Measurements from ENCODE around the gene PDGFRB.

PDGFRB gene

DNA sequence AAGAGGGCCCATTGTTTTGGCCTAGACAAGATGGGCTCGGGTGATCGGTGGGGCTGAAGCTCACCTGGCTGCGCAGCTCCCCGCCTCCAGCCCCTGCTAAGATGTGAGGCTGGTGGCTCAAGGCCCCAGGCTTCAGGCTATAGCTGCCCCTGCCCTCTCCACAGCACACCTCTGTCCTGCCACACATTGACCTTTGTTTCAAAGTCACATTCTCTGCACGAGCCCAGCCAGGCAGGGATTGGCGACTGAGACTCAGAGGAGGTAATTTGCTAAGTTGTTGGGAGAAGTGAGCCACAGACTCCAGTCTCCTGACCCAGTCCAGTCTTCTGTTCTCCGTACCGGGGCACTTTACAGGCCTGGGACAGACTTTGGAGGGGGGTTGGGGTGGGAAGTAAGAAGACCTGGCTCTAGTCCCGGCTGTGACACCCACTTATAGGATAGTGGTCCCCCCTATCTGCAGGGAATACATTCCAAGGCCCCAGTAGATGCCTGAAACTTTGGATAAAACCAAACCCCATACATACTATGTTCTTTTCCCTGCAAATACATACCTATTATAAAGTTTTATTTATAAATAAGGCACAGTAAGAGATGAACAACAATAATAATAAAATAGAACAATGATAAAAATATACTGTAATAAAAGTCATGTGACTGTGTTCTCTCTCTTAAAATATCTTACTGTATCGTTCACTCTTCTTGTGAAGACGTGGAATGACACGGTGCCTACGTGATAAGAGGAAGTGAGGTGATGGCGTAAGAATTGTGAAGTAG, 13.3 kb downstream of the PDGFRB start:
- Histone ChIP-seq H3K4me3 (ENCODE audit: low read depth, low read length) (no peak overlapping the region), H3K36me3 (replicated peaks) (peaks cover 12% of the 10 kb centered on the region), H3K27ac (peak overlapping the region; percentile 94), H3K27me3 (replicated peaks) (no peaks in the 10 kb centered on the region)
- TF ChIP-seq, protein P1, sequence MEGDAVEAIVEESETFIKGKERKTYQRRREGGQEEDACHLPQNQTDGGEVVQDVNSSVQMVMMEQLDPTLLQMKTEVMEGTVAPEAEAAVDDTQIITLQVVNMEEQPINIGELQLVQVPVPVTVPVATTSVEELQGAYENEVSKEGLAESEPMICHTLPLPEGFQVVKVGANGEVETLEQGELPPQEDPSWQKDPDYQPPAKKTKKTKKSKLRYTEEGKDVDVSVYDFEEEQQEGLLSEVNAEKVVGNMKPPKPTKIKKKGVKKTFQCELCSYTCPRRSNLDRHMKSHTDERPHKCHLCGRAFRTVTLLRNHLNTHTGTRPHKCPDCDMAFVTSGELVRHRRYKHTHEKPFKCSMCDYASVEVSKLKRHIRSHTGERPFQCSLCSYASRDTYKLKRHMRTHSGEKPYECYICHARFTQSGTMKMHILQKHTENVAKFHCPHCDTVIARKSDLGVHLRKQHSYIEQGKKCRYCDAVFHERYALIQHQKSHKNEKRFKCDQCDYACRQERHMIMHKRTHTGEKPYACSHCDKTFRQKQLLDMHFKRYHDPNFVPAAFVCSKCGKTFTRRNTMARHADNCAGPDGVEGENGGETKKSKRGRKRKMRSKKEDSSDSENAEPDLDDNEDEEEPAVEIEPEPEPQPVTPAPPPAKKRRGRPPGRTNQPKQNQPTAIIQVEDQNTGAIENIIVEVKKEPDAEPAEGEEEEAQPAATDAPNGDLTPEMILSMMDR (IDR thresholded peaks at IDR 0.05; ENCODE audit: low read depth, low read length, missing control alignments), result no peak
- no peak for DNase-seq
- in situ Hi-C loops (cut with HindIII; ENCODE audit: low pct_ligation_motif_present, low sequenced_read_pairs), result no loop called here

- Histone ChIP-seq H3K4me3 (ENCODE audit: low read depth, low read length) (no peak overlapping the region), H3K36me3 (replicated peaks) (peaks cover 16% of the 10 kb centered on the region), H3K27me3 (replicated peaks) (no peaks in the 10 kb centered on the region), H3K27ac (peak overlapping the region; percentile 94)
- peak; percentile 77 for DNase-seq
- in situ Hi-C loops (cut with HindIII; ENCODE audit: low pct_ligation_motif_present, low sequenced_read_pairs), result no loop called here
- TF ChIP-seq, protein P1 (IDR thresholded peaks at IDR 0.05; ENCODE audit: low read depth, low read length, missing control alignments), result no peak
These were observed 14.0 kb downstream of the PDGFRB start for GRCh38 chr5:150141544-150142184.

DNA sequence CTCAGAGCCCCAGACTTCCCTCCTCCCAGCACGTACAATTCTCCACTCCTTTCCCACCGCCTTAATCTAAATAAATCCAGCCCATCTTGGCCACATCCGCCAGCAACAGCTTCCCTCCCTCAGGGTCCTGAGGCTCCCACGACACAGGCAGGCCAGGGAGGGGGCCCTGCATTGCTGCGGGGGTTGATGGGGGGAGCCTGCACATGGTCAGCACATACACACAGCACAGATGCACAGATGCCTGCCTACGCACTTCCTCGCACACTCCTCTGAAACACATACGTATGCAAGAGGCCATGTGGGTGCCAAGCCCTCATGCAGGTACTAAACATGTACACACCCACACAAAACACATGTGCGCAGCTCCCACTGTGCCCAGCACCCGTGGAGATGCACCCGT, 14.8 kb downstream of the PDGFRB start:
- TF ChIP-seq, protein P1 (IDR thresholded peaks at IDR 0.05; ENCODE audit: low read depth, low read length, missing control alignments), result no peak
- in situ Hi-C loops (cut with HindIII; ENCODE audit: low pct_ligation_motif_present, low sequenced_read_pairs), result no loop called here
- H3K36me3 ChIP-seq (replicated peaks), result peaks cover 22% of the 10 kb centered on the region
- peak; percentile 95 for DNase-seq
- no peaks in the 10 kb centered on the region for H3K27me3 ChIP-seq (replicated peaks)
- H3K4me3 ChIP-seq (ENCODE audit: low read depth, low read length), result no peak overlapping the region
- H3K27ac ChIP-seq, result peak overlapping the region; percentile 94

GRCh38 chr5:150139334-150139733, 16.3 kb downstream of the PDGFRB start:
- TF ChIP-seq, protein P1 (IDR thresholded peaks at IDR 0.05; ENCODE audit: low read depth, low read length, missing control alignments), result no peak
- Histone ChIP-seq H3K4me3 (ENCODE audit: low read depth, low read length) (no peak overlapping the region), H3K36me3 (replicated peaks) (peaks cover 32% of the 10 kb centered on the region), H3K27ac (peak overlapping the region; percentile 94), H3K27me3 (replicated peaks) (no peaks in the 10 kb centered on the region)
- in situ Hi-C loops (cut with HindIII; ENCODE audit: low pct_ligation_motif_present, low sequenced_read_pairs), result no loop called here
- DNase-seq, result peak; percentile 83

GRCh38 chr5:150138551-150139265, 16.9 kb downstream of the PDGFRB start:
- H3K27ac ChIP-seq, result peak overlapping the region; percentile 94

More at GRCh38 chr5:150138551-150139265, 16.9 kb downstream of the PDGFRB start:
- no peaks in the 10 kb centered on the region for H3K27me3 ChIP-seq (replicated peaks)
- peak; percentile 92 for DNase-seq
- H3K4me3 ChIP-seq (ENCODE audit: low read depth, low read length), result peak overlapping the region; percentile 9
- TF ChIP-seq, protein P1 (IDR thresholded peaks at IDR 0.05; ENCODE audit: low read depth, low read length, missing control alignments), result no peak
- in situ Hi-C loops (cut with HindIII; ENCODE audit: low pct_ligation_motif_present, low sequenced_read_pairs), result no loop called here
- H3K36me3 ChIP-seq (replicated peaks), result peaks cover 38% of the 10 kb centered on the region

Measured in brain microvascular endothelial cell (primary cell).